Superior temporal gyrus (tissue), 1 donor: ENCODE data around the gene DUSP22.

Experiments used
- DNase-seq: peaks from one replicate; pipeline ENCODE4 v3.0.0-alpha.2; 2016; ENCODE audit errors: extremely low spot score

Gene DUSP22

GRCh38 chr6:337805-338368, 45.6 kb downstream of the DUSP22 start:
- DNase-seq, result no peak

DNA sequence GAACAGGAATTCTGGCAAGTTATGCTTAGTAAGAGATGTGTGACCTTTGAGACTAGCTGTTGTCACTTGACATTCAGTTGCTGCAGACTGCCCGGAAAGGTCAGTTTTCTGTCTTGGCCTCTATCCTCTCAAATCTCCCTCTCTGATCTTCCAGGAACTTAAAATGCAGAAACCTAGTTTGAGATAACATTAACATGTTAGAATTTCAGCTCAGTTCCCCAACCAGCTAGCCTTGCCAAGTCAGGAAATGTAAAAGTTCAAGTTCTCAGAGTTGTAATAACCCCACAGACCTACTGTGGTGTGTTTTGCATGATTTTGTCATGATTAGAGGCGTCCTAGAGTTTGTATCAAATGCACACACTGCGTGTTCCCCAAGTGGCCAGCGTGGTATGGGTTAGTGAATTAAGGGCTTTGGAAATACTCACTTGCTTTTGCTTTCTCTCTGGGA, 46.6 kb downstream of the DUSP22 start:
- DNase-seq, result no peak

GRCh38 chr6:339480-339879, 47.2 kb downstream of the DUSP22 start:
- no peak for DNase-seq

DNA sequence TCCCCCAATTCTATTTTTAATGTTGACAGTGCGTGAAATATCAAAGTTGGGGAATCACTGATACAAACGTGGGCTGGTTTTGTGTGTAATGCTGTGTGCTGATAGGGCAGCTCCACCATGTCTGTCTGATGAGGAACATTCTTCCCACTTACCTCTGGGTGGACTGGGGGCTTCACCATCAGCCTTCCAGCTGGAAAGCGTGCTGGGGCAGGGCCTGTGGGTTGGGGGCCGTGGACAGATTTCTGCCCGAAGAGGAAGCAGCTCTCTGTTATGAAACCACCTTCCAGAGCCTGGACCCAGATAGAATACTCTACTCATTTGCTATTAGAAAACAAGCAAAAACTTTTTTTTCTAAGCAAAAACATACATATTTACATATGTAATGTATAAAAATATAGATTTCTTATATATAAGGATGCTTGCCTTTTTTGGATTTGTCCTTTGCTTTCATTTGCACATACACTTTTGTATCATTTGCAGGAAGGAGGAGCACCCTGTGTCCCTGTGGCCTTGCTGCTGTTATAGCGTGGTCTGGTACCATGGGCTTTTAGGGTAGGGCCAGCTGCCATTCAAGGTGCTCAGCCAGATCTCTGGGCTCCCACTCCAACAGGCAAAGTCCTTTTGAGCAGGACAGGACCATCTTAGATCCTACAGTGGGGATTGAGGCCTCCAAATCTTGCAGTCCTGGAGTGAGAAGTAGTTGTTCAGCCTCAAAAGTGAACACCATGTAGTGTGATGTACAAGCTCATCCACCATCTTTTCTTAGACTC, 48.1 kb downstream of the DUSP22 start:
- no peak for DNase-seq

DNA sequence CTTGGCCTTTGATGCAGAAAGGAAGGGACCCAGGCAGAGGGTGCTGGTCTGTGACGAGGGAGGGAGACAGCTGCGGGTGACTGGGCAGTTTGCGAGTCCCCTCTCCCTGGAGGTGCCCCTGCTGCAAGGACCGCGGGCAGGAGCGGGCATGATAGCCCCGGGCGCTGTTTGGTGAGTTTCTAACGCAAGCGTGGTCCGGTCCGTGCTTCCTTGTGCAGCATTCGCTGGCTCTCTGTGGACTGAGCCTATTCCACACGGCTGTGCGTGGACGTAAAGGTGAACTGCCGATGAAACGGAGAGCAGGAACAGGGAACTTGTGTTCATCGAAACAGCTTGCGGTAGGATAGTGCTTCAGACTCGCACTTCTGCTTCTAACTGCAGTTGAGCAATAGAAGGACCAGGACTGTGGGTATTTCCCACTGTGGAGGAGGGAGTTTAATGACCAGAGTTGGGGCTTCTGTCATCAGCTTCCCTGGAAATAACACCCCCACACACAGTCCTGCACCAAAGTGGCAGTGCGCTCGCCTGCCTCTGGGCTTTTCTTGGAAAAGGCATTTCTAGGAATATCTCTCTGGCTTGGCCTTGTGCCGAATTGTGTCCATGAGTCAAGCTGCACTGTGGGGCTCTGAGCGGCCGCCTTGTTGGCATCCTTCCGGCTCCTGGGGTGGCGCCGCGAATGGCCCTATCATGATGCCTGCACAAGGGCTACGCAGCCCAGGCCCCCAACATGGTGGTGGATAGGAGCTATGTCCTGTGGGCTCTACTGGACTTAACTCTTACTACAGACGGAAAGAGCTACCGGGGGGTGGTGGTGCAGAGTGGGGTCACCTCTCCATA, 48.9 kb downstream of the DUSP22 start:
- DNase-seq, result no peak

DNA sequence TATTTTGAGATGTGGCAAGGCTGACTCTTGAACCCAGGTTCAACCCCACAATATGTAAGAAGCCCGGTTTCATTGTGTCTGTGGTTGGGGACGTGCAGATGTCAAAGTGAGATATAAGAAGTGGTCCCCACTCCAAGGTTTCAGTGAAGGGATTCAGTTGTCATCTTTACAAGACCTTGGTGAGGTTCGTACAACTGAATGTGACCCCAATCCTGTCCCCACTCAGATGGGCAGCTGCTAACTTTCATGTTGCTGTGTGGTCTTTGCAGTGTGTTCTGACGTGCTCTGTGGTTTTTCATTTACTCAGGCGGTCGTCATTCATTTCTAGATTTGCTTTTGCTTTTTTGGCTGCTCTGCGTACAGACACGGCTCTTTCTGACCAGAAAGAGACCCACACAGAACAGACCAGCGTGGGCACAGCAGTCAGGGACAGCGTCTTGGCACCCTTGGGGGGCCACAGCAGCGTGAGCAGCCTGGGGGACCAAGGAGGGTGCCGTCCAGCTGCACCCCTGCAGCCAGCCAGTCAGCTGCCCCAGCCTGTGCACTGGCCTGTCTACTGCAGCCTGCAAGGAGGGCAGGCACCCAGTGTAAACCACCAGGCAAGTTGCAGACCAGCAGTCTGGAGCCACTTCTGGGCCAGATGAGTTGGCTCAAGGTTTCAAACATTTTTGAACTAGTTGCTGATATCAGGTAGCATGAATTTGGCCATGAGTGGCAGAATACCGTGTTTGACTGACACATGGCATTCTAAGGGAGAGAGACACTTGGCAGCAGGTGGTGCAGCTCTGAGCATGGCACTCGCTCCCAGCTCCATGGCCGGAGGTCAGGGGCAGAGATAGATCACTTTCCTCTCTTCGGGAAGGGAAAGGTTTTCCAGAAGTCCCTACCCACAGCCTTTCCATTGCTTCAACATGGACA, 49.9 kb downstream of the DUSP22 start:
- no peak for DNase-seq

GRCh38 chr6:342832-343179, 50.5 kb downstream of the DUSP22 start:
- DNase-seq, result no peak

- no peak for DNase-seq
Observed at GRCh38 chr6:343226-343935, 51.1 kb downstream of the DUSP22 start.

DNA sequence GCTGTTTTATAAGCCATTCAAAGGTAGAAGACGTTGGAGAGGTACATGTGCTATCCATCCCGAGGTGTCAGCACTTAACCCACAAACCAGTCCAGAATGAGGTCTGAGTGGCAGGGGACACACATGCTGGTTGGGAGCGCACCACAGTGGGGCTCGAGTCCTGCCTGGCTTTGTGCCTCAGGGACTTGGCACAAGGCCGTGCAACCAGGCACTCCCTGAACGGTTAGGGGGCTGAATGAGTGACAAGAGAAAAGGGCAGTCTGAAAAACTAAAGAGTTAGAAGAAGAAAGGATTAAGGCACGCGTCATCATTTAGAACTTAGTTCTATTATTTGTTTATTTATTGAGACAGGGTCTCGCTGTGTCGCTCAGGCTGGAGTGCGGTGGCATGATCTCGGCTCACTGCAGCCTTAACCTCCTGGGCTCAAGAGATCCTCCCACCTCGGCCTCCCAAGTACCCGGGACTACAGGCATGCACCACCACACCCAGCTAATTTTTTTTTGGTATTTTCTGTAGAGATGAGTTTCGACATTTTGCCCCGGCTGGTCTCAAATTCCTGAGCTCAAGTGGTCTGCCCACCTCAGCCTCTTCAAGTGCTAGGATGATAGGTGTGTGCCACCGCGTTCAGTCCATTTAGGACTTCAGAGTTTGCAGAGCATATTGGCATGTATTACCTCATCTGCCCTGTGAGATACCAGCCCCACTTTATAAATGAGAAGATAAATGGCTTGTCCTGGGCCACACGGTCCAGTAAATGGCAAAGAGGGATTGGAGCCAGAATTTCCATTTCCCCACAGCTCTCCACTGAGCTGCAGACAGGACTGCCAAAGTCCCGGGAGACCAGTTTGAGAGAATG, 51.9 kb downstream of the DUSP22 start:
- no peak for DNase-seq

DNA sequence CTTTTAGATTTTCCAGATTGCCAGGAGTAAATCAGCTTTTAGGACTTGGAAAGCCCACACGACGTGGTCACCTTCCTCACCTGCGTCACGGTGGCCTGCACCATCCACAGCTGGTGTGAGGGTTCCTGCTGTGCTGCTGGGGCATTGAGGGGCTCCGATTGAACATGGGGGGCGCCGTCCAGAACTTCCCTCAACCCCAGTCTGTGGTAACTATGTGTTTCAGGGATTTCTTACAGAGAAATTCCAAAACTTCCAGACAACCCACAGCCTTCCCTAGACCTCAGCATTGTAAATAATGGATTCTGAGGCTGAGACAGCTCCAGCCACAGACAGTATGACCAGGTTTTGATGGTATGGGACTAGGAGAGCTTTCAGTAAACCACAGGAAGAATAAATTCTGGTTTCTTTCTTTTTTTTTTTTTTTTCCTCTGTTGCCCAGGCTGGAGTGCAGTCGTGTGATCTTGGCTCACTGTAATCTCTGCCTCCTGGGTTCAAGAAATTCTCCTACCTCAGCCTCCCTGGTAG, 52.6 kb downstream of the DUSP22 start:
- DNase-seq, result no peak

GRCh38 chr6:345747-346385, 53.6 kb downstream of the DUSP22 start:
- no peak for DNase-seq

- no peak for DNase-seq
Observed at GRCh38 chr6:346386-347030, 54.2 kb downstream of the DUSP22 start.

GRCh38 chr6:347232-347631, 54.9 kb downstream of the DUSP22 start:
- no peak for DNase-seq

DNA sequence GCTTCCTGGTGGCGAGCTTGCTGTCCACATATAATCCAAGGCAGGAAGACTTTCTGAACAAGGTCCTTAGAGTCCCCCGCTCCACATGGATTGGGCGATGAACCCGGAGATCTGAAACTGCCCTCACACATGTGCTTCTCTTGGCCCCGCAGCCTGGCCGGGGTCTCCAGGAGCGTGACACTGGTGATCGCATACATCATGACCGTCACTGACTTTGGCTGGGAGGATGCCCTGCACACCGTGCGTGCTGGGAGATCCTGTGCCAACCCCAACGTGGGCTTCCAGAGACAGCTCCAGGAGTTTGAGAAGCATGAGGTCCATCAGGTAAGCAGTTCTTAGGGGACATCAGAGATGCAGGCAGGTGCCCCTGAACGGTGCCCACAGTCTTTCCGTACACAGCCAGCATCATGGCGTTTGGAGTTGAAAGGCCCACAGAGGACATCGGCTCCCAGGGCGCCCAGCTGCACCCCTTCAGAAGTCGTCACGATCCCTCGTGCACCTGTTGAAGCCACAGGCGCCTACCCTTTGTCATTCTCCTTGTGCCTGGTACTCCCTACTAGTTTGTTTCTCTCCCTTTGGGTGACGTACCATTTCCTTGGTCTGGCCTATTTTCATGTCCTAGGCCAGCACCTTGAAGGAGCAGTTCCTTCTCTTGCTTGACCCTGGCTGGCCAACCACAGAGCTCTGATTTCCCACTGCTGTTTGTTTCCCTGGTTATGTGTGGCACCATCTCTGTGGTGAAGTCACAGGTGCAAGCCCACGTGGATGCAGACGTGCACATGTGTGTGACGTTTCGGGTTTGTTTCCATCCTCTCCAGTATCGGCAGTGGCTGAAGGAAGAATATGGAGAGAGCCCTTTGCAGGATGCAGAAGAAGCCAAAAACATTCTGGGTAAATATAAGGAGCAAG, 55.9 kb downstream of the DUSP22 start:
- DNase-seq, result no peak

GRCh38 chr6:348860-349396, 56.6 kb downstream of the DUSP22 start:
- DNase-seq, result no peak

- DNase-seq, result no peak
Observed at GRCh38 chr6:349491-349921, 57.2 kb downstream of the DUSP22 start.

GRCh38 chr6:350371-350770, 58.1 kb downstream of the DUSP22 start:
- no peak for DNase-seq
